Measurements from ENCODE around the gene ODF4.

DNA sequence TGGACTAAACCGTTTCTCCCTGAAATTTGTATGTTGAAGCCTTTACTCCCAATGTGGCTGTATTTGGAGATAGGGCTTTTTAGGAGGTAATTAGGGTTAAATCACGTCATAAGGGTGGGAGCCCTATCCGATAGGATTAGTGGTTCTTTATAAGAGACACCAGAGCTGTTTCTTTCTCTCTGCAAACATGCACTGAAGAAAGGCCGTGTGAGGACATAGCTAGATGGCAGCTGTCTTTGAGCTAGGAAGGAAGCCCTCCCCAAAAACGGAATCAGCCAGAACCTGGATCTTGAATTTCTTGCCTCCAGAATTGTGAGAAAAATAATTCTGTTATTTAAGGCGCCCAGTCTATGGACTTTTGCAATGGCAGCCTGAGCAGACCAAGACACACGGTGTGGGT lies 14.1 kb downstream of the ODF4 start:
- TF ChIP-seq CTCF (IDR thresholded peaks at IDR 0.05; ENCODE audit: borderline replicate concordance, extremely low read depth, low read length, poor library complexity, severe bottlenecking) (no peak), EZH2 (IDR thresholded peaks at IDR 0.05; ENCODE audit: borderline replicate concordance, low read depth, low read length, severe bottlenecking) (no peak)

Measured in DND-41 (cell line).